ENCODE data around the gene NBEA.

Gene NBEA

GRCh38 chr13:35703061-35703460, 761.0 kb downstream of the NBEA start:
- DNase-seq (ENCODE audit: low read depth) = no peak
- no peak overlapping the region for H3K4me3 ChIP-seq (ENCODE audit: low read depth, low read length)
- TF ChIP-seq CTCF (IDR thresholded peaks at IDR 0.05; ENCODE audit: control insufficient read depth, extremely low read depth, insufficient read depth) = no peak

- TF ChIP-seq CTCF (IDR thresholded peaks at IDR 0.05; ENCODE audit: control insufficient read depth, extremely low read depth, insufficient read depth) = no peak
- DNase-seq (ENCODE audit: low read depth) = no peak
Measured at GRCh38 chr13:35704331-35704730, 762.3 kb downstream of the NBEA start.

GRCh38 chr13:35706281-35706680, 764.2 kb downstream of the NBEA start:
- H3K4me3 ChIP-seq (ENCODE audit: low read depth, low read length) = no peak overlapping the region
- TF ChIP-seq CTCF (IDR thresholded peaks at IDR 0.05; ENCODE audit: control insufficient read depth, extremely low read depth, insufficient read depth) = no peak

More at GRCh38 chr13:35704331-35704730, 762.3 kb downstream of the NBEA start:
- no peak overlapping the region for H3K4me3 ChIP-seq (ENCODE audit: low read depth, low read length)

GRCh38 chr13:35706721-35707120, 764.7 kb downstream of the NBEA start:
- no peak for DNase-seq (ENCODE audit: low read depth)
- no peak for TF ChIP-seq CTCF (IDR thresholded peaks at IDR 0.05; ENCODE audit: control insufficient read depth, extremely low read depth, insufficient read depth)
- H3K4me3 ChIP-seq (ENCODE audit: low read depth, low read length) = no peak overlapping the region

More at GRCh38 chr13:35706281-35706680, 764.2 kb downstream of the NBEA start:
- DNase-seq (ENCODE audit: low read depth) = no peak

GRCh38 chr13:35711909-35712308, 769.8 kb downstream of the NBEA start:
- no peak for TF ChIP-seq CTCF (IDR thresholded peaks at IDR 0.05; ENCODE audit: control insufficient read depth, extremely low read depth, insufficient read depth)
- H3K4me3 ChIP-seq (ENCODE audit: low read depth, low read length) = no peak overlapping the region
- no peak for DNase-seq (ENCODE audit: low read depth)

- no peak for DNase-seq (ENCODE audit: low read depth)
- TF ChIP-seq CTCF (IDR thresholded peaks at IDR 0.05; ENCODE audit: control insufficient read depth, extremely low read depth, insufficient read depth) = no peak
- no peak overlapping the region for H3K4me3 ChIP-seq (ENCODE audit: low read depth, low read length)
Measured at GRCh38 chr13:35712907-35713761, 771.1 kb downstream of the NBEA start.

- no peak for TF ChIP-seq CTCF (IDR thresholded peaks at IDR 0.05; ENCODE audit: control insufficient read depth, extremely low read depth, insufficient read depth)
- no peak for DNase-seq (ENCODE audit: low read depth)
Measured at GRCh38 chr13:35714121-35714520, 772.1 kb downstream of the NBEA start.

More at GRCh38 chr13:35714121-35714520, 772.1 kb downstream of the NBEA start:
- H3K4me3 ChIP-seq (ENCODE audit: low read depth, low read length) = no peak overlapping the region
